SK-N-MC (cell line): ENCODE results near the gene SCAPER.

ENCODE experiments used
- EZH2 ChIP-seq: fragments of 200-600 bp; sonication (generic); IDR thresholded peaks from one replicate; pipeline ENCODE4 v1.6.1; 2017; ENCODE audit warnings: antibody characterized with exemption
- FOXP2 ChIP-seq: optimal IDR thresholded peaks from 2 replicates; pipeline ENCODE3; 2011; ENCODE audit warnings: mild to moderate bottlenecking, moderate library complexity; ENCODE audit not compliant: insufficient read depth; ENCODE audit errors: extremely low read length, control extremely low read depth
- POLR2AphosphoS5 ChIP-seq: IDR thresholded peaks from 2 replicates; pipeline ENCODE4 v1.6.1; 2012; ENCODE audit warnings: mild to moderate bottlenecking, low read depth, low read length, borderline replicate concordance

GRCh38 chr15:76664411-76664810 lies 240.7 kb downstream of the SCAPER start:
- TF ChIP-seq EZH2 (no peak), POLR2AphosphoS5 (no peak), FOXP2 (no peak)
